GM23338 (cell line): ENCODE results near the gene MAGI1.

ENCODE experiments used
- CREB1 ChIP-seq: fragments of 250-450 bp; sonication (Bioruptor Pico); IDR thresholded peaks from 2 replicates; pipeline ENCODE4 v1.5.0; 2020; ENCODE audit warnings: low read depth, mild to moderate bottlenecking, moderate library complexity
- CTCF ChIP-seq, 2 experiments: fragments of 200-600 bp in 1 of 2; sonication (generic) in 1 of 2; conservative IDR thresholded peaks; 2 replicates each; pipeline versions ENCODE4 v1.5.1 to v1.6.1; 2016 to 2017; ENCODE audit warnings: antibody characterized with exemption in 2 of 2, low read depth in 2 of 2, mild to moderate bottlenecking in 2 of 2, moderate library complexity in 1 of 2
- ETS1 ChIP-seq: IDR thresholded peaks from 2 replicates; pipeline ENCODE4 v1.6.1; 2016; ENCODE audit warnings: antibody characterized with exemption
- EZH2 ChIP-seq: fragments of 200-600 bp; sonication (generic); IDR thresholded peaks from one replicate; pipeline ENCODE4 v1.8.0; 2017; ENCODE audit warnings: antibody characterized with exemption, mild to moderate bottlenecking, low read depth; ENCODE audit not compliant: unreplicated experiment
- EZH2phosphoT487 ChIP-seq: fragments of 200-600 bp; sonication (generic); IDR thresholded peaks from one replicate; pipeline ENCODE4 v1.8.1; 2018; ENCODE audit warnings: antibody characterized with exemption; ENCODE audit not compliant: unreplicated experiment
- JUNB ChIP-seq: IDR thresholded peaks from one replicate; pipeline ENCODE4 v1.6.1; 2016; ENCODE audit warnings: antibody characterized with exemption; ENCODE audit not compliant: unreplicated experiment
- NANOG ChIP-seq: IDR thresholded peaks from 2 replicates; pipeline ENCODE4 v1.6.1; 2016; ENCODE audit warnings: antibody characterized with exemption, borderline replicate concordance
- POLR2AphosphoS5 ChIP-seq: IDR thresholded peaks from 2 replicates; pipeline ENCODE4 v1.6.1; 2016; ENCODE audit warnings: antibody characterized with exemption, low read depth
- REST ChIP-seq: IDR thresholded peaks from one replicate; pipeline ENCODE4 v1.6.1; 2018; ENCODE audit warnings: antibody characterized with exemption; ENCODE audit not compliant: unreplicated experiment
- STAT1 ChIP-seq: IDR thresholded peaks from one replicate; pipeline ENCODE4 v1.6.1; 2016; ENCODE audit warnings: antibody characterized with exemption; ENCODE audit not compliant: unreplicated experiment
- ZNF114 ChIP-seq: fragments of 250-450 bp; sonication (Bioruptor Pico); IDR thresholded peaks from 2 replicates; pipeline ENCODE4 v1.5.0; 2020; ENCODE audit warnings: mild to moderate bottlenecking, moderate library complexity
- ZNF331 ChIP-seq: fragments of 250-450 bp; sonication (Bioruptor Pico); IDR thresholded peaks from 2 replicates; pipeline ENCODE4 v1.5.0; 2020; ENCODE audit warnings: low read depth, mild to moderate bottlenecking, moderate library complexity
- ZNF462 ChIP-seq: fragments of 250-450 bp; sonication (Bioruptor Pico); IDR thresholded peaks from 2 replicates; pipeline ENCODE4 v1.5.0; 2020; ENCODE audit warnings: mild to moderate bottlenecking, moderate library complexity

GRCh38 chr3:65716071-65716751 is 322.5 kb downstream of the MAGI1 start:
- no peak for TF ChIP-seq CREB1 (CRISPR knock-in tag)
- TF ChIP-seq STAT1, result no peak
- no peak for TF ChIP-seq REST
- no peak for TF ChIP-seq EZH2
- no peak for TF ChIP-seq CTCF (conservative IDR thresholded peaks at IDR 0.05; ENCODE audit: low read depth in 2 of 2)
- TF ChIP-seq EZH2phosphoT487, result no peak
- TF ChIP-seq POLR2AphosphoS5, result no peak
- no peak for TF ChIP-seq ZNF462 (CRISPR knock-in tag)
- TF ChIP-seq JUNB, result no peak
- no peak for TF ChIP-seq NANOG
- TF ChIP-seq ETS1, result no peak
- no peak for TF ChIP-seq ZNF331
- no peak for TF ChIP-seq ZNF114 (CRISPR knock-in tag)
